22Rv1 (cell line): ENCODE data around the gene STAC2.
A peak's percentile ranks its signal among the peaks of the same experiment; 100 is the strongest.

Source experiments
- H3K27ac ChIP-seq: fragments of 450-650 bp; 2 replicates; pipeline ENCODE4 v1.5.1; 2017
- CTCF ChIP-seq: fragments of 450-650 bp; IDR thresholded peaks from 2 replicates; pipeline ENCODE4 v1.5.1; 2017; ENCODE audit warnings: mild to moderate bottlenecking
- ZFX ChIP-seq: fragments of 450-650 bp; IDR thresholded peaks from 2 replicates; pipeline ENCODE4 v1.6.1; 2017; ENCODE audit warnings: antibody characterized with exemption, borderline replicate concordance

The STAC2 gene

GRCh38 chr17:39238311-39238972, 12.7 kb upstream of the STAC2 start:
- H3K27ac ChIP-seq = no peak overlapping the region
- no peak for TF ChIP-seq ZFX
- TF ChIP-seq CTCF = no peak

- no peak overlapping the region for H3K27ac ChIP-seq
Observed at GRCh38 chr17:39237586-39237985, 11.8 kb upstream of the STAC2 start.

GRCh38 chr17:39236981-39237441, 11.3 kb upstream of the STAC2 start:
- no peak overlapping the region for H3K27ac ChIP-seq
- TF ChIP-seq CTCF (no peak), ZFX (no peak)

More at GRCh38 chr17:39237586-39237985, 11.8 kb upstream of the STAC2 start:
- TF ChIP-seq ZFX (no peak), CTCF (no peak)

- TF ChIP-seq ZFX = no peak
- no peak for TF ChIP-seq CTCF
- no peak overlapping the region for H3K27ac ChIP-seq
Observed at GRCh38 chr17:39236450-39236927, 10.7 kb upstream of the STAC2 start.

- no peak overlapping the region for H3K27ac ChIP-seq
- no peak for TF ChIP-seq ZFX
- TF ChIP-seq CTCF = peak; percentile 96
Observed at GRCh38 chr17:39235555-39236449, 10.1 kb upstream of the STAC2 start.

GRCh38 chr17:39231591-39232551, 6.1 kb upstream of the STAC2 start:
- TF ChIP-seq CTCF (peak; percentile 85), ZFX (no peak)
- no peak overlapping the region for H3K27ac ChIP-seq
